GM21390 (cell line): Measurements from ENCODE around the gene RPS6KB1.
"Not testable (repeated sequence)": the region's sequence is repeated elsewhere in the genome, so short reads cannot be mapped to it uniquely, and the experiment has no call there.

Experiments
- ATAC-seq: cut with Tn5 transposase; IDR thresholded peaks from one replicate; pipeline ENCODE4 v1.9.1; 2021; ENCODE audit not compliant: unreplicated experiment

The RPS6KB1 gene

GRCh38 chr17:59940697-59941096, 47.8 kb downstream of the RPS6KB1 start:
- ATAC-seq = not testable (repeated sequence)

- ATAC-seq = no peak
Observed at GRCh38 chr17:59941131-59941530, 48.2 kb downstream of the RPS6KB1 start.

DNA sequence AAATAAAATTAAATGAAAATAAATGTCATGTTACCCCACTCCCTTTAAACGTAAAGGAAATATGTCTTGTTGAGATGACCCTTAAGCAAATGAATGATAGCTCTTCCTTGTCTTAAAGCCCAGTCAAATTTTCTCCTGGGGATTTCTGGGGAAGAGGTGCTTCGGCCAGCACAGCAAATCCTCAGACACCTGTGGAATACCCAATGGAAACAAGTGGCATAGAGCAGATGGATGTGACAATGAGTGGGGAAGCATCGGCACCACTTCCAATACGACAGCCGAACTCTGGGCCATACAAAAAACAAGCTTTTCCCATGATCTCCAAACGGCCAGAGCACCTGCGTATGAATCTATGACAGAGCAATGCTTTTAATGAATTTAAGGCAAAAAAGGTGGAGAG, 53.5 kb downstream of the RPS6KB1 start:
- not testable (repeated sequence) for ATAC-seq

GRCh38 chr17:59947310-59947709, 54.4 kb downstream of the RPS6KB1 start:
- ATAC-seq = not testable (repeated sequence)

DNA sequence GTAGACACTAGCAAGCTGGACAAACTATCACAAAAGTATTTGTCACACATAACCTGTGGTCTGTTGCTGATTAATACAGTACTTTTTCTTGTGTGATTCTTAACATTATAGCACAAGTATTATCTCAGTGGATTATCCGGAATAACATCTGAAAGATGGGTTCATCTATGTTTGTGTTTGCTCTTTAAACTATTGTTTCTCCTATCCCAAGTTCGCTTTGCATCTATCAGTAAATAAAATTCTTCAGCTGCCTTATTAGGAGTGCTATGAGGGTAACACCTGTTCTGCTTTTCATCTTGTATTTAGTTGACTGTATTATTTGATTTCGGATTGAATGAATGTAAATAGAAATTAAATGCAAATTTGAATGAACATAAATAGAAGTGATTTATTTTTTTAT, 57.1 kb downstream of the RPS6KB1 start:
- ATAC-seq = no peak

GRCh38 chr17:59954856-59955255, 61.9 kb downstream of the RPS6KB1 start:
- ATAC-seq = no peak

- not testable (repeated sequence) for ATAC-seq
Observed at GRCh38 chr17:59959574-59959973, 66.7 kb downstream of the RPS6KB1 start.

- no peak for ATAC-seq
Observed at GRCh38 chr17:59962739-59963318, 69.9 kb downstream of the RPS6KB1 start.

- ATAC-seq = peak; percentile 56
Observed at GRCh38 chr17:59963738-59964481, 71.0 kb downstream of the RPS6KB1 start.

DNA sequence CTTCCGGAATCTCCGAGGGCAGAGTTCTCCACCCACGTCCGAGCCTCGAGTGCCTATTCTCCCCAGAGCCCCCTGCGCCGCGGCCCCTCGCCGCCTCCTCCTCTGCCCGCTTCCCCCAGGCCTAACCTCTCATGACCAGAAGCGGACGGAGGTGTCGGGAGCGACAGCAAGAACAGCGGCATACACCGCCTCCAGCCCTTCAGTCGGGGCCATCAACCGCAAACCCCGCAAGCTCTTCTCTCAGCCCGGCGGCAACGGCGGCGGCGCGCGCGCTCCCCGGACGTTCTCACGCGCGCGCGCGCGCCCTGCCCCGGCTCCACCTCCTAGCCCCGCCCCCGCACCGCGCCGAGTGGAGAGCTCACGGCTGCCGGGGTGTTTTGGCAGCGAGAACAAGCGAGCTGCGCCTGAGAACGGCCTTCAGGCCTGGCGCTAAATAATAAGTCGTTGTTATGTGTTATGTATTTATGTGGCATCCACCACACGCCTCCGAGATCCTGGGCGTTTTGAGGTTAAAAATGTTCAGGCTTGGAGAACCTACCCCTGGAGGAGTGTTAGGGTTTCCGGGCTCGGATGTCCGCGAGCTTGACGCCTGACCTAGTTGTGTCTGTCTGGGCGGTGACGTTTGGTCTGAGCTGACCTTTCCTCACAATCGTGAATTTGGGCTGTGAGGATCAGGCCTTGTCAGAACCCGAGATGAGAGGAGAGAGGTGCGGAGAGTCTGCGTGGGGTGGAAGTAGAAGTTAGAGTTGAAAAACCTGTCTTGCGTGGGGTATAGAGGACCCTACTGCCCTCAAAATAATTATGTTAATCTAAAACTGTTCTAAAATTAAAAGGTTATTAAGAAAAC, 71.8 kb downstream of the RPS6KB1 start, which contains the start of gene RNFT1:
Gene RNFT1, minus strand, starts transcription at position 259 of the 847 bp plus-strand sequence. Its CDS starts 77 bp downstream, at position 182.
- peak; percentile 79 for ATAC-seq

DNA sequence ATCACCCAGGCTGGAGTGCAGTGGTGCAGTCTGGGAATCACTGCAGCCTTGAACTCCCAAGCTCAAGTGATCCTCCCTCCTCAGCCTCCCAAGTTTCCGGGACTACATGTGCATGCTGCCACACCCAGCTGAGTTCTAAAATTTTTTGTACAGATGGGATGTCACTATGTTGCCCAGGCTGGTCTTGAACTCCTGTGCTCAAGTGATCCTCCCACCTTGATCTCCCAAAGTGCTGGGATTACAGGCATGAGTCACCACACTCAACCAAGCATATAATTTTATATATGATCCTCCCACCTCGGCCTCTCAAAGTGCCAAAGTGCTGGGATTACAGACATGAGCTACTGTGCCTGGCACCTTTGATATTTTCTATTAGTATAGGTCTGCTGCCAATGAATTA, 78.8 kb downstream of the RPS6KB1 start:
- ATAC-seq = not testable (repeated sequence)

DNA sequence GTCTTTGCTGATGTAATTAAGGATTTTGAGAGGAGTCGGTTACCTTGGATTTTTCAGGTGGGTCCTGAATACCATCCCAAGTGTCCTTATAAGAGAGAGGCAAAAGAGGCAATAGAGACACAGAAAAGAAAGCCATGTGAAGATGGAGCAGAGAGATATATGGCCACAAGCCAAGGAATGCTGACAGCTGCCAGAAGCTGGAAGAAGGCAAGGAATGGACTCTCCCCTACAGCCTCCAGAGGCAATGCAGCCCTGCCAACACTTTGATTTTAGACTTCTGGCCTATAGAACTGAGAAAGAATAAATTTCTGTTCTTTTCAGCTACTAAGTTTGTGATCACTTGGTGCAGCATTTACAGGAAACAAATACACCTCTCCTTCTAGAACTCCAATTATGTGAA, 79.9 kb downstream of the RPS6KB1 start:
- no peak for ATAC-seq

- not testable (repeated sequence) for ATAC-seq
Observed at GRCh38 chr17:59973483-59973882, 80.6 kb downstream of the RPS6KB1 start.

- not testable (repeated sequence) for ATAC-seq
Observed at GRCh38 chr17:59975166-59975565, 82.2 kb downstream of the RPS6KB1 start.

- ATAC-seq = not testable (repeated sequence)
Observed at GRCh38 chr17:59996608-59997007, 103.7 kb downstream of the RPS6KB1 start.
